Fibroblast of gingiva (primary cell): ENCODE data around the gene USP43.

Experiments used
- DNase-seq: peaks from one replicate; pipeline ENCODE4 v3.0.0-alpha.2; 2011; ENCODE audit warnings: low read depth

Gene USP43

GRCh38 chr17:9715503-9716016 is 70.2 kb downstream of the USP43 start:
- no peak for DNase-seq

DNA sequence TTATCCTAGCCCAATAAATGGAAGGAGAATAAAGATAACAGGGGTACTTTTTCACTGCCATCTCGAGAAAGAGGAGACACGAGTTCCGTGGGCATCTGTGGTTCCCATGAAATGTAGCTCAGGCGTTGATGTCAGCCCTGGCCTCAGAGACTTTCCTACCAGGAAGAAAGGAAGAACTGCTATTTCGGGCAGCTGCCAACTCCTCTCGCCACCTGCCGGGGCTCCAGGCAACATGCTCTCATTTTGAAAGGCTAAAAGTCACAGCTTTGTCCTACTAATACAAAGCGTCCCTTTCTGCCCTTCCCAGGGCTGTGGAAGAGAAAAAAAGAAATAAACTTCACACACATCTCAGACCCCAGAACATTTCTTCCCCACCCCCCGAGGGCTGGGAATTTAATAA is 80.3 kb downstream of the USP43 start:
- no peak for DNase-seq

GRCh38 chr17:9726291-9726690 is 81.0 kb downstream of the USP43 start:
- DNase-seq = no peak

DNA sequence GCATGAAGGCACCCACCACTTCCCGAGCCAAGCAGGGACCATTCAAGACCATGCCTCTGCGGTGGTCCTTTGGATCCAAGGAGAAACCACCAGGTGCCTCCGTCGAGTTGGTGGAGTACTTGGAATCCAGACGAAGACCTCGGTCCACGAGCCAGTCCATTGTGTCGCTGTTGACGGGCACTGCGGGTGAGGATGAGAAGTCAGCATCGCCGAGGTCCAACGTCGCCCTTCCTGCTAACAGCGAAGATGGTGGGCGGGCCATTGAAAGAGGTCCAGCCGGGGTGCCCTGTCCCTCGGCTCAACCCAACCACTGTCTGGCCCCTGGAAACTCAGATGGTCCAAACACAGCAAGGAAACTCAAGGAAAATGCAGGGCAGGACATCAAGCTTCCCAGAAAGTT is 82.7 kb downstream of the USP43 start:
- DNase-seq = no peak

GRCh38 chr17:9728564-9728963 is 83.2 kb downstream of the USP43 start:
- no peak for DNase-seq

GRCh38 chr17:9729034-9729650 is 83.8 kb downstream of the USP43 start:
- peak; percentile 6 for DNase-seq

GRCh38 chr17:9729735-9730420 is 84.6 kb downstream of the USP43 start:
- no peak for DNase-seq

DNA sequence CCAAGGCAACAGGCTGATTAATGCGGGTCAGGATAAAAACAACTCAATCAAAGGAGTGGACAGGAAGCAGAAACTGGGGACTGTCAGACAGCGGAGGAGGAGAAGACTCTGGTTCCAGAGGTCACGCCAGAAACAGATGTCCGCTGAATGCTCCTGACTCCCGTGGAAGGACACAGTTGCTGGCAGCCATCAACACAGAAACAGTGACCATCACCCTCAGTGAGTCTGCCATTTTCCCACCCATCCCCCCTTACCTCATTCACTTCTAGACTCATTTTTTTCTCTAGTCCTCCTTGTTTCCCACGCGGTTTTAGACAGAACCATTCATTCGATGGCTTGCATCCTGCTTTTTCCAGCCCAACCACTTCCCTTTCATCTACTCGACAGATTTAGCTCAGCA is 105.2 kb downstream of the USP43 start:
- DNase-seq = no peak

DNA sequence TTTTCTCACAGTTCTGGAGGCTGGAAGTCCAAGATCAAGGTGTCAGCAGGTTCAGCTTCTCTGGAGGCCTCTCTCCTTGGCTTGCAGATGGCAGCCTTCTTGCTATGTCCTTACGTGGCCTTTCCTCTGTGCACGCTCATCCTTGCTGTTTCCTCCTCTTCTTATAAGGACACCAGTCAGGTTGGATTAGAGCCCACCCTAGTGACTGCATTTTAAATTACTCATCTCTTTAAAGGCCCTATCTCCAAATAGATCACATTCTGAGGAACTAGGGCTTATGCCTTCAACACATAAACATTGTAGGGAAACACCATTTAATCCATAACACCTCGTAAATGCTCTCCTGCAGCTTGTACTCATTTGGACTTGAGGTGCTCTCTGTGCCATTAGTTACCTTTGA is 109.8 kb downstream of the USP43 start:
- no peak for DNase-seq

- no peak for DNase-seq
Observed at GRCh38 chr17:9760266-9760665, 114.9 kb downstream of the USP43 start.

DNA sequence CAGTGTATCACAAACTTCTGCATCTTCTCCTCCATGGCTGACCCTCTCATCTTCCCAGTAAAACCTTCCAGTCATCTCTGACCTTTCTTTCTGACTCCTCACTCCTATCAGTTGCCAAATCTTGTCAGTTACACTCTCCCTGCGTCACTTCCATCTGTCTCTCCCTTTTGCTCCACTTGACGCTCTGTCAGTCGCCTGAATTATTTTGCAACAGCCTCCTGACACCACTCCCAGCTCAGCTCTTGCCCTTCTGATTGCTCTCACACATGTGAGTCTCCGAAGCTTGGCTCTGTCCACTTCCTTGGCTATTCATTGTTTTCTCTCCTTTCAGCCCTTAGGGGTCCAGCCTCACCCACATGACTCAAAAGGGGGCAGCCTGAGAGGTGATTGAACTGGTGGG is 118.3 kb downstream of the USP43 start:
- no peak for DNase-seq

- no peak for DNase-seq
Observed at GRCh38 chr17:9765322-9765721, 120.0 kb downstream of the USP43 start.

GRCh38 chr17:9766970-9767369 is 121.7 kb downstream of the USP43 start:
- DNase-seq = no peak

GRCh38 chr17:9767432-9767991 is 122.2 kb downstream of the USP43 start:
- no peak for DNase-seq

GRCh38 chr17:9768381-9768934 is 123.1 kb downstream of the USP43 start:
- DNase-seq = no peak

GRCh38 chr17:9769036-9769695 is 123.8 kb downstream of the USP43 start:
- DNase-seq = no peak

DNA sequence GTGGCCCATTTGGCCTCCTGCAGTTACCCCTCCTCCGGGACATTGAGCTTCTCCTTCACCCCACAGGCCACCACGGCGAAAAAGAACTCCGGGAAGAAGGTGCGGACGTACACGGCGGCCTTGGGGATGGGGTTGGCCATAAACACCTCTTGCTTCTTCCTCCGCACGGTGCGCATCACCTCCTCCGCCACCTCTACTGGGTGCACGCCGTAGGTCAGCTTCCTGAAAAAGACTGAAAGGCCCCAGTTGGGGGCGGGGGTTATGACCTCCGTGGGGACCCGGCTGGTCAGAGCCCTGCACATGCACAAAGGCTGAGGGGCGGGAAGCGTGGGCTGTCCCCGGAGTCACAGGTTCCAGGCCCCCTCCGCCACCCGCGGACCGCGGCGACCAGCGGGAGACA is 126.1 kb downstream of the USP43 start:
- no peak for DNase-seq

DNA sequence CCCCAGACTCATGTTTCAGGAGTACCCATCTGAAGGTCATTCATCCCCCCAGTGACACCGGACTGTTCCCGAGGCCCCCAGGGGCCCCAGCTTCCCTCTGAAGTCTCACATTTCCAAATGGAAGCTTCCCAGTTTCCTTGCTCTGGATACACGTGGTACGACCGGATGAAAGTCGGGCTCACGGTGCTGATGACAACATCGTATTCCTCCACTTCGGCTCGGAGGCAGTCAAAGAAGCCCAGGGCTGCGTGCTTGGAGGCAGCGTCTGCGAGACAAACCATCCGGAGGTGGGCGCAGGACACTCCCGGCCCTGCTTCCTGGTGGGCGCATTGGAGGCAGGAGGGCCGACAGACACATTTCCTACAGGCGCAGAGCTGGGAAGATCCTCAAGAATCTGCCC is 127.3 kb downstream of the USP43 start:
- no peak for DNase-seq

DNA sequence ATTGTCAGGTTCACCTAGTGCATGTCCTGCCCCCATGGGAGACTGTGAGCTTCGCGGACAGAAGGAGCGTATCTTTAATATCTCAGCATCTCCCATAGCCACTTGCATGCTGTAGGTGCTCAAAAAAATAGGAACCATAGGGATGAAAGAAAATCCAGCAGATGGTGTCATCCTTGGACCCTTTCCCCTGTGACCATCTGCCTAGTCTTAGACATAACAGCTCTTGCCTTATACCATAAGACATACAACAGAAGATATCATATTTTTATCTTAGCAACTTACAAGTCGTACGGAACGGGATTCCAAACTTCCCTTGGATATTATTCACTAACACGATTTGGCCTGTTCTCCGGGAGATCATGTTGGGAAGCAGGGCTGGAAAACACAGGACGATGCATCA is 131.6 kb downstream of the USP43 start:
- DNase-seq = no peak
